Trophoblast cell (in vitro differentiated cells and primary cell): Measurements from ENCODE around the gene TRERF1.

Experiments used
- DNase-seq, 2 donors: peaks; one replicate each; pipeline ENCODE4 v3.0.0-alpha.2; 2016
- H2AFZ ChIP-seq: 2 replicates; pipeline ENCODE4 v1.6.1; 2013; ENCODE audit warnings: low read length, moderate library complexity, mild to moderate bottlenecking; ENCODE audit not compliant: insufficient read depth, poor library complexity
- H2AK5ac ChIP-seq: 2 replicates; pipeline ENCODE4 v1.6.1; 2013; ENCODE audit warnings: mild to moderate bottlenecking, low read length
- H2BK120ac ChIP-seq: 2 replicates; pipeline ENCODE4 v1.6.1; 2013; ENCODE audit warnings: low read length, mild to moderate bottlenecking, moderate library complexity; ENCODE audit not compliant: insufficient read depth, poor library complexity
- H2BK12ac ChIP-seq: 2 replicates; pipeline ENCODE4 v1.6.1; 2013; ENCODE audit warnings: mild to moderate bottlenecking, low read length, moderate library complexity
- H2BK5ac ChIP-seq: 2 replicates; pipeline ENCODE4 v1.6.1; 2013; ENCODE audit warnings: low read length, low read depth, moderate library complexity, mild to moderate bottlenecking; ENCODE audit not compliant: poor library complexity
- H3K14ac ChIP-seq: 2 replicates; pipeline ENCODE4 v1.6.1; 2013; ENCODE audit warnings: mild to moderate bottlenecking, low read length
- H3K18ac ChIP-seq: 2 replicates; pipeline ENCODE4 v1.6.1; 2013; ENCODE audit warnings: mild to moderate bottlenecking, low read length
- H3K23ac ChIP-seq: 2 replicates; pipeline ENCODE4 v1.6.1; 2013; ENCODE audit warnings: low read length
- H3K27ac ChIP-seq: 2 replicates; pipeline ENCODE4 v1.5.1; 2013; ENCODE audit warnings: low read depth, mild to moderate bottlenecking, inconsistent platforms, low read length, moderate library complexity
- H3K27me3 ChIP-seq: 2 replicates; pipeline ENCODE4 v1.6.1; 2013; ENCODE audit warnings: inconsistent platforms, mild to moderate bottlenecking, low read length, moderate library complexity; ENCODE audit not compliant: insufficient read depth
- H3K36me3 ChIP-seq, 2 experiments: 1 replicate in 1 of 2; 2 replicates in 1 of 2; pipeline ENCODE4 v1.6.1; 2013; ENCODE audit warnings: low read length in 2 of 2, mild to moderate bottlenecking in 2 of 2, moderate library complexity in 1 of 2; ENCODE audit not compliant: insufficient read depth in 2 of 2, control insufficient read depth in 1 of 2
- H3K4ac ChIP-seq: 2 replicates; pipeline ENCODE4 v1.6.1; 2013; ENCODE audit warnings: low read depth, mild to moderate bottlenecking, low read length, moderate library complexity
- H3K4me1 ChIP-seq, 2 experiments: 1 replicate in 1 of 2; 2 replicates in 1 of 2; pipeline ENCODE4 v1.6.1; 2013; ENCODE audit warnings: low read length in 2 of 2, mild to moderate bottlenecking in 2 of 2, moderate library complexity in 1 of 2; ENCODE audit not compliant: insufficient read depth in 2 of 2, control insufficient read depth in 1 of 2
- H3K4me2 ChIP-seq: 2 replicates; pipeline ENCODE4 v1.6.1; 2013; ENCODE audit warnings: inconsistent platforms, mild to moderate bottlenecking, low read length, moderate library complexity
- H3K4me3 ChIP-seq: 2 replicates; pipeline ENCODE4 v1.5.1; 2013; ENCODE audit warnings: mild to moderate bottlenecking, low read depth, low read length, inconsistent platforms
- H3K79me1 ChIP-seq: one replicate; pipeline ENCODE4 v1.6.1; 2013; ENCODE audit warnings: low read length
- H3K79me2 ChIP-seq: 2 replicates; pipeline ENCODE4 v1.6.1; 2013; ENCODE audit warnings: low read length, mild to moderate bottlenecking; ENCODE audit not compliant: control insufficient read depth, insufficient read depth, poor library complexity
- H3K9ac ChIP-seq: 2 replicates; pipeline ENCODE4 v1.6.1; 2013; ENCODE audit warnings: mild to moderate bottlenecking, low read length
- H3K9me3 ChIP-seq: 2 replicates; pipeline ENCODE4 v1.6.1; 2013; ENCODE audit warnings: low read depth, mild to moderate bottlenecking, control low read depth, inconsistent platforms, low read length; ENCODE audit not compliant: insufficient read depth
- H4K12ac ChIP-seq: 2 replicates; pipeline ENCODE4 v1.6.1; 2013; ENCODE audit warnings: low read depth, mild to moderate bottlenecking, low read length, moderate library complexity
- H4K8ac ChIP-seq: 2 replicates; pipeline ENCODE4 v1.6.1; 2013; ENCODE audit warnings: low read depth, mild to moderate bottlenecking, low read length, moderate library complexity
- H4K91ac ChIP-seq: one replicate; pipeline ENCODE4 v1.6.1; 2013; ENCODE audit warnings: low read depth, mild to moderate bottlenecking, low read length, moderate library complexity
- whole genome bisulfite sequencing: extraction: QIAGEN DNeasy Blood & Tissue Kit; methylation state at CpG from one replicate; pipeline ENCODE4 v1.1.7; 2013; ENCODE audit warnings: missing lambda C conversion rate; ENCODE audit not compliant: insufficient read length, insufficient coverage; ENCODE audit errors: extremely low coverage; 5-methylcytosine and 5-hydroxymethylcytosine counted together

The TRERF1 gene

GRCh38 chr6:42419490-42420280, 32.0 kb downstream of the TRERF1 start:
- no peak overlapping the region for H4K91ac ChIP-seq
- no peaks in the 10 kb centered on the region for H3K9me3 ChIP-seq
- no peak overlapping the region for H3K9ac ChIP-seq
- no peak overlapping the region for H2BK5ac ChIP-seq
- no peak overlapping the region for H2BK12ac ChIP-seq
- no peaks in the 10 kb centered on the region for H3K79me2 ChIP-seq
- no peaks in the 10 kb centered on the region for H3K27me3 ChIP-seq
- peaks cover 0 to 4% of the 10 kb centered on the region in 2 experiments for H3K4me1 ChIP-seq
- no peak overlapping the region for H3K14ac ChIP-seq
- H2BK120ac ChIP-seq, result no peak overlapping the region
- no peak for DNase-seq
- H3K79me1 ChIP-seq, result no peaks in the 10 kb centered on the region
- no peak overlapping the region for H2AFZ ChIP-seq
- H3K18ac ChIP-seq, result no peak overlapping the region
- no peak overlapping the region for H3K4ac ChIP-seq
- no peak overlapping the region for H2AK5ac ChIP-seq
- H4K8ac ChIP-seq, result no peak overlapping the region
- H3K27ac ChIP-seq, result no peak overlapping the region
- no peak overlapping the region for H3K4me2 ChIP-seq
- no peak overlapping the region for H4K12ac ChIP-seq
- H3K23ac ChIP-seq, result no peak overlapping the region
- H3K4me3 ChIP-seq, result no peak overlapping the region
- H3K36me3 ChIP-seq, result no peaks in the 10 kb centered on the region
- no CpG with 5 or more reads among the region's 6 CpGs for WGBS

GRCh38 chr6:42418724-42419123, 33.0 kb downstream of the TRERF1 start:
- Histone ChIP-seq H3K9ac (no peak overlapping the region), H2AFZ (no peak overlapping the region), H3K14ac (no peak overlapping the region), H3K79me1 (no peaks in the 10 kb centered on the region), H2AK5ac (no peak overlapping the region), H3K27me3 (no peaks in the 10 kb centered on the region), H2BK12ac (no peak overlapping the region), H2BK5ac (no peak overlapping the region), H3K4me3 (no peak overlapping the region), H3K36me3 (no peaks in the 10 kb centered on the region), H3K23ac (no peak overlapping the region), H3K9me3 (no peaks in the 10 kb centered on the region), H3K4ac (no peak overlapping the region), H3K79me2 (no peaks in the 10 kb centered on the region), H3K27ac (no peak overlapping the region), H4K91ac (no peak overlapping the region), H2BK120ac (no peak overlapping the region), H3K4me1 (peaks cover 0 to 4% of the 10 kb centered on the region in 2 experiments), H4K12ac (no peak overlapping the region), H3K4me2 (no peak overlapping the region), H4K8ac (no peak overlapping the region), H3K18ac (no peak overlapping the region)
- no CpG with 5 or more reads among the region's 4 CpGs for WGBS
- no peak for DNase-seq

GRCh38 chr6:42417641-42418112, 34.0 kb downstream of the TRERF1 start:
- WGBS, result no CpG with 5 or more reads among the region's 5 CpGs

GRCh38 chr6:42411406-42411805, 40.3 kb downstream of the TRERF1 start:
- Histone ChIP-seq H3K79me2 (no peaks in the 10 kb centered on the region), H2BK120ac (no peak overlapping the region), H3K14ac (no peak overlapping the region), H3K27me3 (no peaks in the 10 kb centered on the region), H4K91ac (no peak overlapping the region), H2BK12ac (no peak overlapping the region), H3K23ac (no peak overlapping the region), H3K79me1 (no peaks in the 10 kb centered on the region), H2AK5ac (no peak overlapping the region), H3K18ac (no peak overlapping the region), H3K4me2 (no peak overlapping the region), H4K12ac (no peak overlapping the region), H3K4me3 (no peak overlapping the region), H4K8ac (no peak overlapping the region), H2AFZ (no peak overlapping the region), H3K9ac (no peak overlapping the region), H3K9me3 (no peaks in the 10 kb centered on the region), H3K27ac (no peak overlapping the region), H2BK5ac (no peak overlapping the region), H3K4me1 (peaks cover 5 to 6% of the 10 kb centered on the region in 2 experiments), H3K4ac (no peak overlapping the region), H3K36me3 (no peaks in the 10 kb centered on the region)
- DNase-seq, result no peak
- WGBS, result no CpG with 5 or more reads among the region's 6 CpGs

More at GRCh38 chr6:42417641-42418112, 34.0 kb downstream of the TRERF1 start:
- Histone ChIP-seq H3K9me3 (no peaks in the 10 kb centered on the region), H2BK120ac (no peak overlapping the region), H3K79me1 (no peaks in the 10 kb centered on the region), H4K91ac (no peak overlapping the region), H3K14ac (no peak overlapping the region), H3K18ac (no peak overlapping the region), H3K4ac (no peak overlapping the region), H3K4me1 (peaks cover 0 to 4% of the 10 kb centered on the region in 2 experiments), H4K12ac (no peak overlapping the region), H3K23ac (no peak overlapping the region), H3K9ac (no peak overlapping the region), H3K79me2 (no peaks in the 10 kb centered on the region), H2BK12ac (no peak overlapping the region), H3K4me2 (no peak overlapping the region), H3K36me3 (no peaks in the 10 kb centered on the region), H4K8ac (no peak overlapping the region), H3K27ac (no peak overlapping the region), H2BK5ac (no peak overlapping the region), H3K4me3 (no peak overlapping the region), H2AFZ (no peak overlapping the region), H3K27me3 (no peaks in the 10 kb centered on the region), H2AK5ac (no peak overlapping the region)
- DNase-seq, result no peak
